ENCODE measurements around the gene VCP. TPM values are rescaled to one million over a fixed set of nuclear protein-coding genes. Genes with fewer than 3 reads are reported as not detected.

The VCP gene
- total RNA-seq, 1 experiment from 2014 or later, result 200 TPM

DNA sequence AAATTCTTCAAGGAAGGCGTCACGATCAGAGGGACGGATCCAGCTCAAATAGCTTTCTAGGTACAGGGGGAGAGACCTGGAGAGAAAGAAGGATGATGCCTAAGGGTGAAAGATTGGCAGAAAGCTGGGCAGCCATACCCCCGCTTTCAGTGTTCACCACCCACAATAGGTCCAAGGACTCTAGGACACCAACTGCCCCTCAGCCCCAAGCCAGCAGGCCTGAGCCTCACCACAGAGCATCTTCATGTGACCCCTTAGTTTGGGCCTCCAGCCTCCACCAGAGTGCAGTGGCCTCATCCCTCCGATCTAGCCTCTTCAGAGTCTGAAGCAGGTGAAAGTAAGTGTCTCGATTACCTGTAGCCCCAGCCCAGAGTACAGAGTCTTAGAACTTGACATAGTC lies 1.7 kb upstream of the VCP start:
- H3K27me3 ChIP-seq (ENCODE audit: insufficient read depth, low read depth), result no peaks in the 10 kb centered on the region
- intact Hi-C loops (cut with micrococcal nuclease; ENCODE audit: unreplicated experiment), result loop anchor here (5.0 kb wide), 1 partner anchor 87 kb away; the partner anchor contains the start of gene DNAJB5
- H2AFZ ChIP-seq, result no peak overlapping the region
- ChIA-PET CTCF (no interaction called here), POLR2A (ENCODE audit: unreplicated experiment) (no interaction called here)
- H3K4me2 ChIP-seq, result no peak overlapping the region
- no peak for DNase-seq
- H3K9me3 ChIP-seq (ENCODE audit: insufficient read depth, low read depth), result no peaks in the 10 kb centered on the region
- no peak overlapping the region for H3K4me3 ChIP-seq
- no peak overlapping the region for H3K27ac ChIP-seq
- peaks cover 22% of the 10 kb centered on the region for H3F3A ChIP-seq (ENCODE audit: insufficient read depth, low read depth)
- H3K79me2 ChIP-seq (ENCODE audit: low read depth), result peaks cover 43% of the 10 kb centered on the region
- H3K4me1 ChIP-seq (replicated peaks; ENCODE audit: insufficient read depth), result peaks cover 14% of the 10 kb centered on the region
- no peaks in the 10 kb centered on the region for H3K36me3 ChIP-seq (ENCODE audit: low read depth)
- H4K20me1 ChIP-seq (ENCODE audit: insufficient read depth), result peaks cover 25% of the 10 kb centered on the region
- no TSS peak for BruUV-seq (replicated peaks)
- TF ChIP-seq, protein P1, sequence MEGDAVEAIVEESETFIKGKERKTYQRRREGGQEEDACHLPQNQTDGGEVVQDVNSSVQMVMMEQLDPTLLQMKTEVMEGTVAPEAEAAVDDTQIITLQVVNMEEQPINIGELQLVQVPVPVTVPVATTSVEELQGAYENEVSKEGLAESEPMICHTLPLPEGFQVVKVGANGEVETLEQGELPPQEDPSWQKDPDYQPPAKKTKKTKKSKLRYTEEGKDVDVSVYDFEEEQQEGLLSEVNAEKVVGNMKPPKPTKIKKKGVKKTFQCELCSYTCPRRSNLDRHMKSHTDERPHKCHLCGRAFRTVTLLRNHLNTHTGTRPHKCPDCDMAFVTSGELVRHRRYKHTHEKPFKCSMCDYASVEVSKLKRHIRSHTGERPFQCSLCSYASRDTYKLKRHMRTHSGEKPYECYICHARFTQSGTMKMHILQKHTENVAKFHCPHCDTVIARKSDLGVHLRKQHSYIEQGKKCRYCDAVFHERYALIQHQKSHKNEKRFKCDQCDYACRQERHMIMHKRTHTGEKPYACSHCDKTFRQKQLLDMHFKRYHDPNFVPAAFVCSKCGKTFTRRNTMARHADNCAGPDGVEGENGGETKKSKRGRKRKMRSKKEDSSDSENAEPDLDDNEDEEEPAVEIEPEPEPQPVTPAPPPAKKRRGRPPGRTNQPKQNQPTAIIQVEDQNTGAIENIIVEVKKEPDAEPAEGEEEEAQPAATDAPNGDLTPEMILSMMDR (conservative IDR thresholded peaks at IDR 0.05), result no peak
- no peak for TF ChIP-seq EZH2 (IDR thresholded peaks at IDR 0.05; ENCODE audit: low read depth)
- no peaks in the 10 kb centered on the region for H3K9me2 ChIP-seq (ENCODE audit: insufficient read depth)

- CTCF ChIA-PET, result no interaction called here
- no peaks in the 10 kb centered on the region for H3K9me3 ChIP-seq (ENCODE audit: insufficient read depth, low read depth)
- H3K4me3 ChIP-seq, result peak overlapping the region; percentile 20; the same call in 1 of the 2 replicates
- intact Hi-C loops (cut with micrococcal nuclease; ENCODE audit: unreplicated experiment), result loop anchor here (5.0 kb wide), 1 partner anchor 86 kb away; the partner anchor contains the start of gene DNAJB5
- H3K27me3 ChIP-seq (ENCODE audit: insufficient read depth, low read depth), result no peaks in the 10 kb centered on the region
- H4K20me1 ChIP-seq (ENCODE audit: insufficient read depth), result peaks cover 34% of the 10 kb centered on the region
- POLR2A ChIA-PET (ENCODE audit: unreplicated experiment), result no interaction called here
- H3K36me3 ChIP-seq (ENCODE audit: low read depth), result no peaks in the 10 kb centered on the region
- no peaks in the 10 kb centered on the region for H3K9me2 ChIP-seq (ENCODE audit: insufficient read depth)
- TSS peak; percentile 65 for BruUV-seq (replicated peaks)
- TF ChIP-seq, protein P1 (conservative IDR thresholded peaks at IDR 0.05), result no peak
- TF ChIP-seq EZH2 (IDR thresholded peaks at IDR 0.05; ENCODE audit: low read depth), result no peak
- H3K79me2 ChIP-seq (ENCODE audit: low read depth), result peaks cover 43% of the 10 kb centered on the region
- H2AFZ ChIP-seq, result no peak overlapping the region
- peak overlapping the region; percentile 61 for H3K27ac ChIP-seq
- H3K4me1 ChIP-seq (replicated peaks; ENCODE audit: insufficient read depth), result peaks cover 17% of the 10 kb centered on the region
- H3F3A ChIP-seq (ENCODE audit: insufficient read depth, low read depth), result peaks cover 22% of the 10 kb centered on the region
- no peak for DNase-seq
- peak overlapping the region; percentile 48; the same call in 1 of the 2 replicates for H3K4me2 ChIP-seq
These were observed 821 bp upstream of the VCP start for GRCh38 chr9:35073279-35073612.

DNA sequence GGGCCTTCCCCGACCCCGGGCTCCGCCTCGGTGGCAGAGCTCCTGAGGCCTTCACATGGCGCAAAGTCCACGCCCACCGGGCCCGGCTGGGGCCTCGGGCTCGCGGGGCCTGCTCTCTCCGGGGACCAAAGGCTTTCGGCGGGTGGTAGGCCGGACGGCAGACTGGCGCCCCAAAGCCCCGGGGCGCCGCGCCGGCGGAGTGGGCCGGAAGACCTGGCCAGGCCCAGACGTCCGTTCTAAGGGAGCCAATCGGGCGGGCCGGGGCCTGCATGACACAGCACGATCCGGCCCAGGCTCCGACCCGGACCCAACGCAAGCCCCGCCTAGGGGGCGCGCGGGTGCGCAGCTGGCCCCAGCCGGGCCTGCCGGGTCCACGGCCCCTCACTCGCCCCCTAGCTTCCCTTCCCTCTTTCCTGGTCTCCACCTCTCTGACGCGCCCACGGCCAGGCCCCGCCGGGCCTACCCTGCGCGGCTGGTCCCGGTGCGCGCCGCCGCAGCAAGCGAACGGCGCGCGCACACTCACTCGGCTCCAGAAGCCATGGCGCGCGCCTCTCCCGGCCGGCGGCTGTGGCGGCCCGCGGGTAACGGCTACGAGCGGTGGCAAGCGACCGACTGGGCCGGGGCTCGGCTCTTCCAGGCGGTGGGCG lies 488 bp downstream of the VCP start:
- BruUV-seq (replicated peaks), result no TSS peak
- ChIA-PET CTCF (no interaction called here), POLR2A (ENCODE audit: unreplicated experiment) (interaction anchor here (0.5 to 0.8 kb wide), 4 partner anchors 44 to 75 kb away, joined by 3 to 18 read pairs (median 5); partner anchors contain the start of gene ATOSB)
- peak; percentile 48 to 65 for DNase-seq
- Histone ChIP-seq H2AFZ (peak overlapping the region; percentile 43; the same call in 1 of the 2 replicates), H3K79me2 (ENCODE audit: low read depth) (peaks cover 49% of the 10 kb centered on the region), H3K36me3 (ENCODE audit: low read depth) (peaks cover 12% of the 10 kb centered on the region), H3K9me2 (ENCODE audit: insufficient read depth) (no peaks in the 10 kb centered on the region), H3K4me3 (peak overlapping the region; percentile 91), H3K9me3 (ENCODE audit: insufficient read depth, low read depth) (no peaks in the 10 kb centered on the region), H3K27me3 (ENCODE audit: insufficient read depth, low read depth) (no peaks in the 10 kb centered on the region), H3K4me2 (peak overlapping the region; percentile 99), H3F3A (ENCODE audit: insufficient read depth, low read depth) (peaks cover 22% of the 10 kb centered on the region), H3K27ac (peak overlapping the region; percentile 97), H4K20me1 (ENCODE audit: insufficient read depth) (peaks cover 47% of the 10 kb centered on the region), H3K4me1 (replicated peaks; ENCODE audit: insufficient read depth) (peaks cover 17% of the 10 kb centered on the region)
- intact Hi-C loops (cut with micrococcal nuclease; ENCODE audit: unreplicated experiment), result loop anchor here (5.0 kb wide), 1 partner anchor 85 kb away; the partner anchor contains the start of gene DNAJB5
- TF ChIP-seq, protein P1 (conservative IDR thresholded peaks at IDR 0.05), result peak; percentile 29; the same call in 1 of the 2 replicates
- TF ChIP-seq EZH2 (IDR thresholded peaks at IDR 0.05; ENCODE audit: low read depth), result no peak

Data from PC-9 (cell line).